Mesenchymal stem cell (in vitro differentiated cells and primary cell): ENCODE data around the gene ARHGAP32. TPM values are rescaled to one million over a fixed set of nuclear protein-coding genes. Genes with fewer than 3 reads are reported as not detected.

Experiments
- small RNA-seq: library from polyadenylated mRNA; stranded (forward); fragments of <200 nt; extraction: miRNeasy Mini kit (QIAGEN cat#:217004); gene quantifications from one replicate; pipeline ENCODE3, GENCODE V24; 2013; ENCODE audit warnings: low read depth

The ARHGAP32 gene

Small RNA genes within 50 kb of the gene (small RNA-seq; reads per million reads assigned to genes)
- gene RF00019: not detected
- gene RNU6-874P: not detected
- gene RNU6-876P: not detected
